Neural cell (in vitro differentiated cells): ENCODE measurements around the gene VMAC. TPM values are rescaled to one million over a fixed set of nuclear protein-coding genes. Genes with fewer than 3 reads are reported as not detected.

ENCODE experiments used
- H2AFZ ChIP-seq: fragments of 200-600, 300-800 bp; sonication (generic), shearing (Covaris generic); 2 replicates; pipeline ENCODE4 v1.6.0; 2014; ENCODE audit warnings: low read depth, mild to moderate bottlenecking, antibody characterized with exemption, low read length, moderate library complexity
- H3F3A ChIP-seq: fragments of 200-600 bp; shearing (Covaris generic); 2 replicates; pipeline ENCODE4 v1.6.1; 2016; ENCODE audit warnings: mild to moderate bottlenecking, moderate library complexity, mixed read lengths, antibody characterized with exemption, low read length; ENCODE audit not compliant: insufficient read depth, poor library complexity, severe bottlenecking
- H3K27ac ChIP-seq: fragments of 200-600, 300-800 bp; sonication (generic), shearing (Covaris generic); 2 replicates; pipeline ENCODE4 v1.5.1; 2014; ENCODE audit warnings: mild to moderate bottlenecking, low read length, moderate library complexity
- H3K27me3 ChIP-seq: fragments of 300-800, 200-600 bp; sonication (generic), shearing (Covaris generic); 2 replicates; pipeline ENCODE4 v1.6.0; 2014; ENCODE audit warnings: mild to moderate bottlenecking, low read depth, low read length, moderate library complexity; ENCODE audit not compliant: insufficient read depth
- H3K36me3 ChIP-seq: fragments of 300-800, 200-600 bp; sonication (generic), shearing (Covaris generic); 2 replicates; pipeline ENCODE4 v1.5.1; 2014; ENCODE audit warnings: mild to moderate bottlenecking, antibody characterized with exemption, low read length, moderate library complexity; ENCODE audit not compliant: insufficient read depth
- H3K4me2 ChIP-seq: fragments of 300-800, 200-600 bp; sonication (generic), shearing (Covaris generic); 2 replicates; pipeline ENCODE4 v1.6.0; 2014; ENCODE audit warnings: mild to moderate bottlenecking, low read length
- H3K4me3 ChIP-seq: fragments of 300-800, 200-600 bp; sonication (generic), shearing (Covaris generic); 2 replicates; pipeline ENCODE4 v1.5.1; 2014; ENCODE audit warnings: mild to moderate bottlenecking, low read length, moderate library complexity
- H3K79me2 ChIP-seq: fragments of 200-600 bp; shearing (Covaris generic); replicated peaks from 2 replicates; pipeline ENCODE4 v1.6.0; 2014; ENCODE audit warnings: mild to moderate bottlenecking, low read length, moderate library complexity; ENCODE audit not compliant: insufficient read depth
- H3K9ac ChIP-seq: fragments of 300-800, 200-600 bp; sonication (generic), shearing (Covaris generic); 2 replicates; pipeline ENCODE4 v1.6.1; 2016; ENCODE audit warnings: mild to moderate bottlenecking, low read length, mixed read lengths
- H3K9me2 ChIP-seq: fragments of 200-600 bp; shearing (Covaris generic); 2 replicates; pipeline ENCODE4 v1.6.1; 2016; ENCODE audit warnings: mild to moderate bottlenecking, low read length, mixed read lengths; ENCODE audit not compliant: insufficient read depth
- H3K9me3 ChIP-seq: fragments of 200-600, 300-800 bp; sonication (generic), shearing (Covaris generic); 2 replicates; pipeline ENCODE4 v1.6.1; 2016; ENCODE audit warnings: mild to moderate bottlenecking, mixed run types, low read length, moderate library complexity, mixed read lengths
- H4K20me1 ChIP-seq: fragments of 200-600 bp; shearing (Covaris generic); 2 replicates; pipeline ENCODE4 v1.6.1; 2016; ENCODE audit warnings: mild to moderate bottlenecking, mixed run types; ENCODE audit not compliant: insufficient read depth
- EP300 ChIP-seq: fragments of 450-650 bp; conservative IDR thresholded peaks from 2 replicates; pipeline ENCODE4 v1.6.1; 2014; ENCODE audit warnings: antibody characterized with exemption, mild to moderate bottlenecking, moderate library complexity; ENCODE audit not compliant: poor library complexity, severe bottlenecking
- EZH2 ChIP-seq: fragments of 200-600, 300-800 bp; shearing (Covaris generic), sonication (generic); IDR thresholded peaks from 2 replicates; pipeline ENCODE4 v1.6.1; 2014; ENCODE audit warnings: antibody characterized with exemption, low read length, borderline replicate concordance, mild to moderate bottlenecking; ENCODE audit not compliant: insufficient read depth, poor library complexity, severe bottlenecking
- MXI1 ChIP-seq: fragments of 450-650 bp; conservative IDR thresholded peaks from 2 replicates; pipeline ENCODE4 v1.6.1; 2014; ENCODE audit warnings: antibody characterized with exemption, mild to moderate bottlenecking; ENCODE audit not compliant: poor library complexity, severe bottlenecking
- POLR2AphosphoS5 ChIP-seq: IDR thresholded peaks from 2 replicates; pipeline ENCODE4 v1.6.1; 2012
- RAD21 ChIP-seq: fragments of 450-650 bp; conservative IDR thresholded peaks from 2 replicates; pipeline ENCODE4 v1.6.1; 2014; ENCODE audit warnings: antibody characterized with exemption, mild to moderate bottlenecking, moderate library complexity
- SMC3 ChIP-seq: fragments of 450-650 bp; conservative IDR thresholded peaks from 2 replicates; pipeline ENCODE4 v1.6.1; 2014; ENCODE audit warnings: antibody characterized with exemption, mild to moderate bottlenecking, moderate library complexity; ENCODE audit not compliant: poor library complexity
- TAF1 ChIP-seq: IDR thresholded peaks from 2 replicates; pipeline ENCODE4 v1.6.1; 2012; ENCODE audit warnings: low read depth
- polyA plus RNA-seq: library from polyadenylated mRNA; depleted of rRNA; stranded (reverse); fragments of >200 nt; gene quantifications from 2 replicates; pipeline ENCODE4 v1.2.3, GENCODE V29; 2014
- TF ChIP-seq, protein P1 (sequence below): fragments of 450-650 bp; IDR thresholded peaks from 2 replicates; pipeline ENCODE4 v1.5.1; 2014; ENCODE audit warnings: antibody characterized with exemption, mild to moderate bottlenecking, moderate library complexity; ENCODE audit not compliant: poor library complexity, severe bottlenecking
- TF ChIP-seq, protein P2 (sequence below): IDR thresholded peaks from 2 replicates; pipeline ENCODE4 v1.6.1; 2012; ENCODE audit warnings: borderline replicate concordance

Gene VMAC
- polyA plus RNA-seq, 1 donor from 2014 or later, result 6.0 TPM

DNA sequence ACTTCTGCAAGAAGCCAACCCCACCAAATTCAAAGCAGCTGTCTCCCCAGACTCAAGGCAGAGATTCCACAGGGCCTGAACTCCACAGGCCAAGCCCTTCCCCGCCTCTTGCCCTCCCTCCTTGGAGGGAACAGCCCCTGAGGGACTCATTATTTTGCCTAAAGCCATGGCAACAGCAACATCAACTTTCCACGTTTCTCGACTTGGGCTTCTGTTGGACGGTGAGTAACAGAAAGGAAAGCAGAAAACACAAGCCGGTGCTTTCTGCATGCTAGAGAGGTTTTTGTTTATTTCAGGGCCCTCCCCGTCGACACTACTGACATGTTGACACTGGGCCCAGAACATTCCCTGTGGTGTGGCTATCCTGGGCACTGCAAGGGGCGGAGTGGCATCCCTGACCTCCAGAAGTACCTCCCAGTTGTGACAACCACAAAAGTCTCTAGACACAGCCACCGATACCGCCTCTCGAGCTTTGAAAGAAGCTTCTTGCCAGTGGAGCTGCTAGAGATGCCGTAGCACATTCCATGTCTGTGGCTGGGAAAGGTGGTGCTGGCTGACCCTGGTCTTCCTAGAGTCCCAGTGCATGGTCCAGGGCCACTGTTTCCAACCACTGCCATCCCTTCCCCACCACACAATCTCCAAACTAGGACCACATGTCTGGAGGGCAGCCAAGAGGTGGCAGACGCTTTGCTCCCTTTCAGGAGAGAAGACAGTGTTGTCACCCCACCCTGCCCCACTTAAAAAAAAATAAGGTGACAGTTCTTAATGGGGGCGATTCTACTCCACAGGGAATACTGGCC lies 22.2 kb downstream of the VMAC start:
- no peak overlapping the region for H3K4me2 ChIP-seq
- H3K27ac ChIP-seq, result no peak overlapping the region
- no peaks in the 10 kb centered on the region for H3K27me3 ChIP-seq

DNA sequence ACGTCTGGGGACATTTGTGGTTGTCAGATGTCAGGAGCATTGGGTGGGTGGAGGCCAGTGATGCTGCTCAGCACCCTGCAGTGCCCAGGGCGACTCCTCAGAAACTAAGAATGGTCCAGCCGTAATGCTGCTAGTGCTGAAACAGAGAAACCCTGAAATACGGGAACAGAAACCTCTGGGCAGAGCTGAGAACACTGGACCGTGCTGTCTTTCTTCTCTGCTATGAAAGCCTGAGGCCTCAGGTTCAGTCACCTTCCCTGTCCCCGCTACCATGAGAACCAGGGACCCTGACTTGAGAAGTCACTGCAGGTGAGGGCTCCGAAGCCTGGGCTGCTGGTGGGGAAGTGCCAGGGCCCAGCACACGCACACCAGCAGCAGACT lies 22.8 kb downstream of the VMAC start:
- no peaks in the 10 kb centered on the region for H3K27me3 ChIP-seq

More for the DNA sequence above, 22.2 kb downstream of the VMAC start:
- Histone ChIP-seq H4K20me1 (no peaks in the 10 kb centered on the region), H2AFZ (no peak overlapping the region), H3K9ac (no peak overlapping the region), H3K9me3 (no peaks in the 10 kb centered on the region), H3K36me3 (no peaks in the 10 kb centered on the region), H3F3A (no peaks in the 10 kb centered on the region), H3K79me2 (no peaks in the 10 kb centered on the region), H3K9me2 (no peaks in the 10 kb centered on the region), H3K4me3 (no peak overlapping the region)
- TF ChIP-seq EZH2 (no peak), TAF1 (no peak), POLR2AphosphoS5 (no peak), SMC3 (no peak), MXI1 (no peak), RAD21 (no peak), EP300 (no peak)
- TF ChIP-seq, protein P1, sequence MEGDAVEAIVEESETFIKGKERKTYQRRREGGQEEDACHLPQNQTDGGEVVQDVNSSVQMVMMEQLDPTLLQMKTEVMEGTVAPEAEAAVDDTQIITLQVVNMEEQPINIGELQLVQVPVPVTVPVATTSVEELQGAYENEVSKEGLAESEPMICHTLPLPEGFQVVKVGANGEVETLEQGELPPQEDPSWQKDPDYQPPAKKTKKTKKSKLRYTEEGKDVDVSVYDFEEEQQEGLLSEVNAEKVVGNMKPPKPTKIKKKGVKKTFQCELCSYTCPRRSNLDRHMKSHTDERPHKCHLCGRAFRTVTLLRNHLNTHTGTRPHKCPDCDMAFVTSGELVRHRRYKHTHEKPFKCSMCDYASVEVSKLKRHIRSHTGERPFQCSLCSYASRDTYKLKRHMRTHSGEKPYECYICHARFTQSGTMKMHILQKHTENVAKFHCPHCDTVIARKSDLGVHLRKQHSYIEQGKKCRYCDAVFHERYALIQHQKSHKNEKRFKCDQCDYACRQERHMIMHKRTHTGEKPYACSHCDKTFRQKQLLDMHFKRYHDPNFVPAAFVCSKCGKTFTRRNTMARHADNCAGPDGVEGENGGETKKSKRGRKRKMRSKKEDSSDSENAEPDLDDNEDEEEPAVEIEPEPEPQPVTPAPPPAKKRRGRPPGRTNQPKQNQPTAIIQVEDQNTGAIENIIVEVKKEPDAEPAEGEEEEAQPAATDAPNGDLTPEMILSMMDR, result no peak
- TF ChIP-seq, protein P2, sequence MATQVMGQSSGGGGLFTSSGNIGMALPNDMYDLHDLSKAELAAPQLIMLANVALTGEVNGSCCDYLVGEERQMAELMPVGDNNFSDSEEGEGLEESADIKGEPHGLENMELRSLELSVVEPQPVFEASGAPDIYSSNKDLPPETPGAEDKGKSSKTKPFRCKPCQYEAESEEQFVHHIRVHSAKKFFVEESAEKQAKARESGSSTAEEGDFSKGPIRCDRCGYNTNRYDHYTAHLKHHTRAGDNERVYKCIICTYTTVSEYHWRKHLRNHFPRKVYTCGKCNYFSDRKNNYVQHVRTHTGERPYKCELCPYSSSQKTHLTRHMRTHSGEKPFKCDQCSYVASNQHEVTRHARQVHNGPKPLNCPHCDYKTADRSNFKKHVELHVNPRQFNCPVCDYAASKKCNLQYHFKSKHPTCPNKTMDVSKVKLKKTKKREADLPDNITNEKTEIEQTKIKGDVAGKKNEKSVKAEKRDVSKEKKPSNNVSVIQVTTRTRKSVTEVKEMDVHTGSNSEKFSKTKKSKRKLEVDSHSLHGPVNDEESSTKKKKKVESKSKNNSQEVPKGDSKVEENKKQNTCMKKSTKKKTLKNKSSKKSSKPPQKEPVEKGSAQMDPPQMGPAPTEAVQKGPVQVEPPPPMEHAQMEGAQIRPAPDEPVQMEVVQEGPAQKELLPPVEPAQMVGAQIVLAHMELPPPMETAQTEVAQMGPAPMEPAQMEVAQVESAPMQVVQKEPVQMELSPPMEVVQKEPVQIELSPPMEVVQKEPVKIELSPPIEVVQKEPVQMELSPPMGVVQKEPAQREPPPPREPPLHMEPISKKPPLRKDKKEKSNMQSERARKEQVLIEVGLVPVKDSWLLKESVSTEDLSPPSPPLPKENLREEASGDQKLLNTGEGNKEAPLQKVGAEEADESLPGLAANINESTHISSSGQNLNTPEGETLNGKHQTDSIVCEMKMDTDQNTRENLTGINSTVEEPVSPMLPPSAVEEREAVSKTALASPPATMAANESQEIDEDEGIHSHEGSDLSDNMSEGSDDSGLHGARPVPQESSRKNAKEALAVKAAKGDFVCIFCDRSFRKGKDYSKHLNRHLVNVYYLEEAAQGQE, result no peak

More for the DNA sequence above, 22.8 kb downstream of the VMAC start:
- no peaks in the 10 kb centered on the region for H3K9me3 ChIP-seq
- H3F3A ChIP-seq, result no peaks in the 10 kb centered on the region
- H2AFZ ChIP-seq, result no peak overlapping the region
- H3K4me2 ChIP-seq, result no peak overlapping the region
- no peak overlapping the region for H3K27ac ChIP-seq
- TF ChIP-seq TAF1 (no peak), EP300 (no peak), RAD21 (no peak)
- TF ChIP-seq, protein P2, result no peak
- no peaks in the 10 kb centered on the region for H4K20me1 ChIP-seq
- no peaks in the 10 kb centered on the region for H3K79me2 ChIP-seq
- H3K9ac ChIP-seq, result no peak overlapping the region
- no peaks in the 10 kb centered on the region for H3K9me2 ChIP-seq
- H3K36me3 ChIP-seq, result no peaks in the 10 kb centered on the region
- H3K4me3 ChIP-seq, result no peak overlapping the region
